Central memory CD8-positive, alpha-beta T cell (primary cell): ENCODE measurements around the gene CYBRD1.
A peak's percentile ranks its signal among the peaks of the same experiment; 100 is the strongest.

Source experiments
- ATAC-seq: fragments of 150-1000 bp; cut with Tn5 transposase; replicated peaks from 2 replicates; pipeline ENCODE4 v1.10.0; 2022; ENCODE audit warnings: mild to moderate bottlenecking, moderate FRiP score, moderate number of reproducible peaks; ENCODE audit not compliant: poor library complexity, severe bottlenecking; ENCODE audit errors: extremely low read depth
- DNase-seq, 2 donors: peaks; one replicate each; pipeline ENCODE4 v3.0.0; 2021; ENCODE audit warnings: low spot score in 2 of 2
- H3K27ac Mint-ChIP-seq: one replicate; pipeline ENCODE4 v1.8.0; 2022; ENCODE audit warnings: low read depth, mild to moderate bottlenecking, moderate library complexity, mixed read lengths
- H3K27me3 Mint-ChIP-seq: one replicate; pipeline ENCODE4 v1.8.0; 2022; ENCODE audit warnings: mixed read lengths
- H3K36me3 Mint-ChIP-seq: one replicate; pipeline ENCODE4 v1.8.0; 2022; ENCODE audit warnings: mild to moderate bottlenecking, moderate library complexity, mixed read lengths; ENCODE audit not compliant: insufficient read depth
- H3K4me1 Mint-ChIP-seq: one replicate; pipeline ENCODE4 v1.8.0; 2022; ENCODE audit warnings: mixed read lengths
- H3K4me3 Mint-ChIP-seq: one replicate; pipeline ENCODE4 v1.8.0; 2022; ENCODE audit warnings: mild to moderate bottlenecking, moderate library complexity, mixed read lengths
- H3K9me3 Mint-ChIP-seq: one replicate; pipeline ENCODE4 v1.8.0; 2022; ENCODE audit warnings: mixed read lengths

The CYBRD1 gene, protein sequence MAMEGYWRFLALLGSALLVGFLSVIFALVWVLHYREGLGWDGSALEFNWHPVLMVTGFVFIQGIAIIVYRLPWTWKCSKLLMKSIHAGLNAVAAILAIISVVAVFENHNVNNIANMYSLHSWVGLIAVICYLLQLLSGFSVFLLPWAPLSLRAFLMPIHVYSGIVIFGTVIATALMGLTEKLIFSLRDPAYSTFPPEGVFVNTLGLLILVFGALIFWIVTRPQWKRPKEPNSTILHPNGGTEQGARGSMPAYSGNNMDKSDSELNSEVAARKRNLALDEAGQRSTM

DNA sequence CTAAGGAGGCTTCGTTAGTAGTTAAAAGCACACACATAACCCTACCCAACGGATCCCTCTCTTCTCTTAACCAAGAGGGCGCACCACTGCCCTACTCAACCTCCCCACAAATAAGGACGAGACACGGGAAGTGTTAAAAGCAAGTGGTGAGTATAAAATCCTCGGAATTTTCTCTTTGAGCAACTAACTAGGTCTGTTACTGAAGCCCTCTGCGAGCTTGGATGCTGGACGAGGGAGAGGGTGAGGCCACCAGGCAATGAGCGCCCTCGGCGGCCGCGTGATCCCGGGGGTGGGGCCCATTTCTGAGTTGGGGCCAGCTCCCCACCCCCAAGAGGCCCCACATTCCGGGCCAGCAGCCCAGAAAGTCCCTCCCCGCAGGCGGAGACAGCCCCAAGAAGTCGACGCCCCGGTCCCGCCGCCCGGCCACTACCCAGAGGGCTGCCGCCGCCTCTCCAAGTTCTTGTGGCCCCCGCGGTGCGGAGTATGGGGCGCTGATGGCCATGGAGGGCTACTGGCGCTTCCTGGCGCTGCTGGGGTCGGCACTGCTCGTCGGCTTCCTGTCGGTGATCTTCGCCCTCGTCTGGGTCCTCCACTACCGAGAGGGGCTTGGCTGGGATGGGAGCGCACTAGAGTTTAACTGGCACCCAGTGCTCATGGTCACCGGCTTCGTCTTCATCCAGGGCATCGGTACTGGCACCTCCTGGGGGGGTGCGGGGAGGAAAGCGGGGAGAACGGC is at the start of gene CYBRD1:
CYBRD1 (plus strand) TSS at position 423 of the 736 bp plus-strand sequence; CDS start at position 495, 72 bp downstream.
- H3K9me3 Mint-ChIP-seq, result no peaks in the 10 kb centered on the region
- H3K27ac Mint-ChIP-seq, result no peak within 1 kb of the TSS
- DNase-seq (no peak), ATAC-seq (no peak)
- peaks cover 64% of the 10 kb centered on the region for H3K27me3 Mint-ChIP-seq
- no peaks in the 10 kb centered on the region for H3K36me3 Mint-ChIP-seq
- peaks cover 6% of the 10 kb centered on the region for H3K4me1 Mint-ChIP-seq
- peak within 1 kb of the TSS; percentile 71 for H3K4me3 Mint-ChIP-seq

DNA sequence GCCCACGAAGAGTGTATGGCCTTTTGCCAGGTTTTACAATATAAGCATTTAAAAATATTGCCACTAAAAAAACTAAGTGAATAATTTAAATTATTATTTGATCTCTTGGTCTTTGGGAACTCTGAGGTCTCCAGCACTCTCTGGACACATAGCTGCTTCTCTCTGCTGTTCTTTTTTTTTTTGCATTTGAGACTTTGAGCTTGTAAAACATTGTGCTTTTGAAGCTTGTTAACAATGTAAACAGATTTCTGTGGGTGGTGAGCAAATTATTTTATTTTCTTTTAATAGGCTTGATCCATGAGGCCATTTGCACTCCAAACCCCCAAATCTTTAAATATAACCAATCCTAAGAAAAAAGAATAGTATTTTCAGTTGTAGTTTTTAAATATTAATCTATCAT is 46.3 kb upstream of the CYBRD1 start:
- ATAC-seq, result no peak
- no peaks in the 10 kb centered on the region for H3K4me1 Mint-ChIP-seq
- no peak for DNase-seq
- H3K27ac Mint-ChIP-seq, result no peak overlapping the region
- H3K27me3 Mint-ChIP-seq, result no peaks in the 10 kb centered on the region
- peaks cover 29% of the 10 kb centered on the region for H3K36me3 Mint-ChIP-seq
- H3K9me3 Mint-ChIP-seq, result no peaks in the 10 kb centered on the region
- H3K4me3 Mint-ChIP-seq, result no peak overlapping the region

DNA sequence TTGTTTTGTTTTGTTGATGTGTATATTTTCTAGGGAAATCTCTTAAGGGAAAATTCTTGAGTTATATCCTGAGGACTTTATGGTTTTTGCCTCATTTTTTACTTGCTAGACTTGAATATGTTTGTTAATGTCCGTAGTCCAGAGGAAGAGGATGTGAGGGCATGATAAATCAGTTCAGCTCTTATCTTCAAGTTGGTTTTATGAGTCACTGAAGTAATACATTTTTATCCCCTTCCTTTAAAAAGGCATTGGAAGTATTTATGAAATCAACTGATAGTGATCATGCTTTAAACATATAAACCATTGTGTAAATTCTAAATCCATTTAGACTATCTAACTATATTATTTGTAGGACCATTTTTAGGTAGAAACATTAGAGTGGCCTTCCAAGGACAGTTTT is 43.9 kb upstream of the CYBRD1 start:
- peaks cover 28% of the 10 kb centered on the region for H3K36me3 Mint-ChIP-seq
- H3K4me3 Mint-ChIP-seq, result no peak overlapping the region
- no peaks in the 10 kb centered on the region for H3K9me3 Mint-ChIP-seq
- H3K4me1 Mint-ChIP-seq, result no peaks in the 10 kb centered on the region
- DNase-seq, result no peak
- H3K27me3 Mint-ChIP-seq, result no peaks in the 10 kb centered on the region
- no peak for ATAC-seq
- no peak overlapping the region for H3K27ac Mint-ChIP-seq

DNA sequence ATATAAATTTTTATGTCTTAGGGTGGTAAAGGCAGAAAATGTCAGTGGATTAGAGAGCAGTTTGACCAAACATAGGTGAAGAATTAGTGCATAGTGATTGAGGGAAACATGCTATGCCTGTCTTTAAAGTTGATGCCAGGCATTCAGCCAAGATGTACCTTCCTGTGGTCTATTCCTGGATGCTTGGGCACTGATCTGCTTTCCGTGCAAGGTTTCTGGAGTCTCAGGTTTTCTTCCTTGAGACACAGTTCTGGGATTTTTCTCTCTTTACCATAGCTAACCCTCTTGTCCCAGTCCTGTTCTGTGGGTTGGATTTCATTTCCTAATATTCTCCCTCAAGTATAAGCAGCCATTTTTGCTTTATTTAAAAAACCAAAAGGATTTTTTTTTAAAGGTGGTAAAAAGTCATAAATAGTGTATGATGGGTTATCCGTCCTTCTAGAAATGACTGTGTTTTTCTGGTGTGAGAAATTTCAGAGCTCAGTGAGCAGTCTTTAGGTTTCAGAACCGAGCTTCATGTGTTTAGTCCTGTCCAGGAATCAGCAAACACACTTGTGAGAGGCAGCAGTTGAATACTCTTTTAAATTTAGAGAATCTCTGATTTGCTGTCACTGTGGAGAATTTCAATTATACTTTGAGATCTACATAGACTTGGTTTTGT is 43.0 kb upstream of the CYBRD1 start:
- H3K36me3 Mint-ChIP-seq, result peaks cover 23% of the 10 kb centered on the region
- ATAC-seq, result no peak
- H3K9me3 Mint-ChIP-seq, result no peaks in the 10 kb centered on the region
- no peak overlapping the region for H3K4me3 Mint-ChIP-seq
- H3K4me1 Mint-ChIP-seq, result peaks cover 5% of the 10 kb centered on the region
- no peaks in the 10 kb centered on the region for H3K27me3 Mint-ChIP-seq
- no peak overlapping the region for H3K27ac Mint-ChIP-seq
- no peak for DNase-seq

DNA sequence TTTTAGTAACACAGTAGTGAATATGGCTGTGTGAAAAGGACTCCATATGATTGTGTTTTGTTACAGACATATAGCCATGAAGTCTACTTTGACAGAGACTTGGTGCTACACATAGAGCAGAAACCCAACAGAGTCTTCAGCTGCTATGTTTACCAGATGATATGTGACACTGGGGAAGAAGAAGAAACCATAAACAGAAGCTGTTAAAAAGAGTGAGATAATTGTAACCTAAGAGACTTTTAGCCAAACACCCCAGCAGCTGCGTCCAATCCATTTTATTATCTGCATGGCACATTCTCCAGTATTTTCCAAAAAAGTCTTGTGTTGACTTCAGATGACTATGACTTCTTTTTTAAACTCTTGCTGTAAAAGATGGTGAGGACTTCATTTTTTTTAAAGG is 41.4 kb upstream of the CYBRD1 start:
- Mint-ChIP-seq H3K27me3 (no peaks in the 10 kb centered on the region), H3K4me1 (peaks cover 18% of the 10 kb centered on the region), H3K4me3 (no peak overlapping the region), H3K9me3 (no peaks in the 10 kb centered on the region), H3K36me3 (peaks cover 16% of the 10 kb centered on the region), H3K27ac (no peak overlapping the region)
- DNase-seq (no peak), ATAC-seq (no peak)

DNA sequence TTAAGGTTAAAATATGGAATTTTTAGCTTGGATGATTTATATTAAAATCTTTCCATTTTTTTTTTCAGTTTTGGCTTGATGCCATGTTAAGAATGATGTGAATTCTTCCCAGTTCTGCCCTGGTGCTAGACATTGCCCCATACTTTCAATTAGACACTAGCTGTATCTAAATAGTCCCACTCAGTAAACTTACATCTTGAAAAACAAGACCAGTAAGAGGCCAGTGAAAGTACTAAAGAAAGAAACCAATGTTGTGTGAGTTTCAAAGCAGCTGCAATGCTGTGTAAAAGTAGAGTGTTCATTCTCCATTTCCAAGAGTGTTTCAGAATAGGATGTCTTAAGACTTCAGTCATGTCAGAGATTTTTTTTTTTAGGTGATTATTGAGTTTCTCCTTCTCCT is 40.0 kb upstream of the CYBRD1 start:
- Mint-ChIP-seq H3K27me3 (no peaks in the 10 kb centered on the region), H3K9me3 (no peaks in the 10 kb centered on the region), H3K4me1 (peaks cover 18% of the 10 kb centered on the region), H3K4me3 (no peak overlapping the region), H3K36me3 (peaks cover 16% of the 10 kb centered on the region), H3K27ac (no peak overlapping the region)
- DNase-seq (no peak), ATAC-seq (no peak)

DNA sequence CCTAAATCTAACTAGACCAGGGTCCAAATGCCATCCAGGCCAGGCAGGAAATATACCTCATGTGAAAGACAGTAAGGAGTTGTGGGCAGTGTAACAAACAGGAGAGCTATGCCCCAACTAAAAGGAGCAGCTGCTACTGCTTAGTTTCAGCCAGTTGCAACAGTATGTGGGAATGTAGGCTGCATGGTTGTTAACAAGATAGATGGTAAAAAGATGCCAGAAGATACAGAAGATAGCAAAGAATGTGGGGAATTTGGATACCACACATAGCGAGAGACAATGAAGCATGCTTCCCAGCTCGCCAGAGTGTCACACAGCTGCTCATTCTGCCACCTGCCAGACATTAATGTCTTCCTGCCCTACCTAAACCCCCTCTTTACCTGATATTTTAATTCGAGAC is 39.4 kb upstream of the CYBRD1 start:
- Mint-ChIP-seq H3K4me3 (no peak overlapping the region), H3K36me3 (peaks cover 18% of the 10 kb centered on the region), H3K27me3 (no peaks in the 10 kb centered on the region), H3K4me1 (peaks cover 18% of the 10 kb centered on the region), H3K9me3 (no peaks in the 10 kb centered on the region), H3K27ac (no peak overlapping the region)
- DNase-seq (no peak), ATAC-seq (no peak)

DNA sequence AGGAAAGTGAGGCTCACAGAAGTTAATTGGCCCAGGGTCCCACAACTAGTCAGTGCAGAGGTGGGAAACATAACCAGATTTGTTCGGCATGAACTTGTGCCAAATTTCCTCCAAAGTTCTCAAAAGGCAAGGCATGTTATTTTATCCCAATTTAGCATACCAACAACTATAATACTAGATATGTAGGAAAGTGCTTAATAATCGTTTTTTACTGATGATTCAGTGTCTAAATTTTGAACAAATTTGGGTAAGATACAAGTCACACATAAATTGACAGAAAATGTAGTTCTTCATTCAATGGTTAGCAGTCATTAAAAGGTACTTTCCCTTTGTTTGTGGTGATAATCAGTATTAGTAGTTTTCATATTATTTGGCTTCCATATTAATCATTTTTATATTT is 38.5 kb upstream of the CYBRD1 start:
- H3K9me3 Mint-ChIP-seq, result no peaks in the 10 kb centered on the region
- no peak overlapping the region for H3K27ac Mint-ChIP-seq

DNA sequence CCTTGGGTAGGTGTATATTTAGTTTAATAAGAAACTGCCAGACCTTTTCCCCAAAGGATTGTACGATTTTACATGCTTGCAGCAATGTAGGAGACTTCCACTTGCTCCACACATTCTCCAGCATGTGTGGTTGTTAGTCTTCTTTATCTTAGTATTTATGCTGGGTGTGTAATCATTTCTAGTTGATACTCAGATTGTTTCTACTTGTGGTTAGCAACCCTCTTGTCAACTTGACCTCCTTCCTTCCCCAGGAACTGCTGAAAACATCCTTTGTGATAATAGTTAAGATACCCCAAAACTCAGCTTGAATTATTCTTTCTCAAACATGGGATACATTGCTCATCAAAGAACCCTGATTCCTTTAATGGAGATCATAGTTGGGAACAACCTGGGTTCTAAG is 37.2 kb upstream of the CYBRD1 start:
- H3K4me1 Mint-ChIP-seq, result peaks cover 18% of the 10 kb centered on the region
- DNase-seq (no peak), ATAC-seq (no peak)
- H3K27me3 Mint-ChIP-seq, result no peaks in the 10 kb centered on the region
- no peaks in the 10 kb centered on the region for H3K9me3 Mint-ChIP-seq
- peaks cover 14% of the 10 kb centered on the region for H3K36me3 Mint-ChIP-seq
- H3K4me3 Mint-ChIP-seq, result no peak overlapping the region
- no peak overlapping the region for H3K27ac Mint-ChIP-seq

More for the DNA sequence above, 38.5 kb upstream of the CYBRD1 start:
- H3K4me3 Mint-ChIP-seq, result no peak overlapping the region
- peaks cover 19% of the 10 kb centered on the region for H3K36me3 Mint-ChIP-seq
- peaks cover 18% of the 10 kb centered on the region for H3K4me1 Mint-ChIP-seq
- DNase-seq (no peak), ATAC-seq (no peak)
- no peaks in the 10 kb centered on the region for H3K27me3 Mint-ChIP-seq

DNA sequence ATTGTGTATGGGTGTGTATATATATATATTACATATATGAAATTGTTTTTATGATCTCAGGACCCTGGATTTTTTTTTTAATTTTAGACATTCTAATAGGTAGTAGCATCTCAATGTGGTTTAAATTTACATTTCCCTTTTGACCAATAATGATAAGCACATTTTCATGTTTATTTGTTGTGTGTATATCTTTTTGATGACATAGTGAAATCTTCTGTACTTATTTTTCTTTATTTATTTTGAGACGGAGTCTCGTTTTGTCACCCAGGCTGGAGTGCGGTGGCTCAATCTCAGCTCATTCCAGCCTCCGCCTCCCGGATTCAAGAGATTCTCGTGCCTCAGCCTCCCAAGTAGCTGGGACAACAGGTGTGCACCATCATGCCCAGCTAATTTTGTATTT is 35.1 kb upstream of the CYBRD1 start:
- H3K36me3 Mint-ChIP-seq, result peaks cover 3% of the 10 kb centered on the region
- no peak overlapping the region for H3K27ac Mint-ChIP-seq
- DNase-seq (no peak), ATAC-seq (no peak)
- no peaks in the 10 kb centered on the region for H3K27me3 Mint-ChIP-seq
- no peak overlapping the region for H3K4me3 Mint-ChIP-seq
- no peaks in the 10 kb centered on the region for H3K9me3 Mint-ChIP-seq
- H3K4me1 Mint-ChIP-seq, result peaks cover 18% of the 10 kb centered on the region

DNA sequence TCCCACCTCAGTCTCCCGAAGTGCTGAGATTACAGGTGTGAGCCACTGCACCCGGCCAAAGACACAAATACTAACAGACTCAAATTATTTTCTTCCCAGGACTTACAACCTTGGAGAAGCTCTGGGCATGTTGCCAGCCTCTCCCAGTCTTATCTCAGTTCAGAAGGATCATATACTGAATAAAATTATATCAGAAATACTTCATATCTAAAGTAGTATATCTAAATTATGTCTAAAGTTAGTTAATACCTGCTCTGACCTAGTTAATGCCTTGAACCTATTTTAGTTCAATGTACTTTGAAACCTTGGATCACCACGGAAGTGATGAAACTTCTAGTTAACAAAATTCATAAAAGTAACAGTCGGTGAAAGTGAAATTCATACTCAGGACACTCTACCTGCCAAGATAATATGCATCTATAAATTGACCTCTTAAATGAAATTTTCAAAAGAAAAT is 34.4 kb upstream of the CYBRD1 start:
- no peaks in the 10 kb centered on the region for H3K27me3 Mint-ChIP-seq
- peaks cover 3% of the 10 kb centered on the region for H3K36me3 Mint-ChIP-seq
- H3K9me3 Mint-ChIP-seq, result no peaks in the 10 kb centered on the region
- no peak for DNase-seq
- H3K4me3 Mint-ChIP-seq, result no peak overlapping the region
- H3K4me1 Mint-ChIP-seq, result peaks cover 18% of the 10 kb centered on the region
- ATAC-seq, result no peak
- no peak overlapping the region for H3K27ac Mint-ChIP-seq

DNA sequence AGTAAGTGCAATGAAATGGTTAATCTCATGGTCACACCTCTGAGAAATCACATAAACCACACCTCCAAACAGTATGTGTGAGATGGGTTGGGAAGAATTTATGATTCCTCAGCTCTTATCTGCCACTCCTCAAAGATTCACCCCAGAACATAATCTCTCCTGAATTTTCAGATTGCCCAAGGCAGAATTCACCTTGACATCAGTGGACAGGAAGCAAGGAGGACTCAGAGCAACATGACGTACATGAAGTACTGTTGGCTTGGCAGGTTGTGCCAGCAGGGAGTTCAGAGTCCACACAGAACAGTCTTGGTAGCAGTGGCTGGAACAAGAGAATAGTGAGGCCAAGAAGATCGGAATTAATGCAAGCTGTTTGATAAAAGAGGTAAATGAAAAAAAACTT is 31.7 kb upstream of the CYBRD1 start:
- ATAC-seq, result no peak
- no peak overlapping the region for H3K27ac Mint-ChIP-seq

DNA sequence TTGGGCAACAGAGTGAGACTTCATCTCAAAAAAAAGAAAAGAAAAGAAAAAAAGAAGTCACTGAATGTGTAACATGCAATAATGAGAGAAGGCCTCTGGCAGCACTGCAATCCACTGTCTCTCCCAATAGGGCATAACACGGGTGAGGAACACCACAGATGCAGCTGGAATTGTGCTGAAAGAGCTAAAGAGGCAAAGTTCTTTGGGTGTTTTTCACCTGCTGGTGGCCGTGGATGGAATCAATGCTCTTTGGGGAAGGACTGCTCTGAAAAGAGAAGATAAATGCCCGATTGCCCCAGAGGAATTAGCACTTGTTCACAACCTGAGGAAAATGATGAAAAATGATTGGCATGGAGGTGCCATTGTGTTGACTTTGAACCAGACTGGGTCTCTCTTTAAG is 31.0 kb upstream of the CYBRD1 start:
- H3K27me3 Mint-ChIP-seq, result no peaks in the 10 kb centered on the region
- no peak overlapping the region for H3K4me3 Mint-ChIP-seq
- H3K9me3 Mint-ChIP-seq, result no peaks in the 10 kb centered on the region
- H3K36me3 Mint-ChIP-seq, result peaks cover 3% of the 10 kb centered on the region
- ATAC-seq (no peak), DNase-seq (no peak)
- H3K27ac Mint-ChIP-seq, result no peak overlapping the region
- no peaks in the 10 kb centered on the region for H3K4me1 Mint-ChIP-seq

More for the DNA sequence above, 31.7 kb upstream of the CYBRD1 start:
- Mint-ChIP-seq H3K4me1 (peaks cover under 1% of the 10 kb centered on the region), H3K27me3 (no peaks in the 10 kb centered on the region), H3K9me3 (no peaks in the 10 kb centered on the region), H3K4me3 (no peak overlapping the region), H3K36me3 (peaks cover 3% of the 10 kb centered on the region)
- DNase-seq, result no peak
